Sigmoid colon (tissue), 7 donors: ENCODE data around the gene GBX1. TPM values are rescaled to one million over a fixed set of nuclear protein-coding genes. Genes with fewer than 3 reads are reported as not detected.

Source experiments
- DNase-seq: peaks from one replicate; pipeline ENCODE4 v3.0.0-alpha.2; 2019
- H3K27ac ChIP-seq, 4 donors: fragments of 200-600 bp; sonication (generic); one replicate each; pipeline ENCODE4 v1.5.1; 2016 to 2019; ENCODE audit warnings: mild to moderate bottlenecking in 1 of 4
- H3K27me3 ChIP-seq, 3 donors: fragments of 200-600 bp; sonication (generic); one replicate each; pipeline ENCODE4 v1.5.1; 2019; ENCODE audit warnings: mild to moderate bottlenecking in 1 of 3
- H3K36me3 ChIP-seq, 4 donors: fragments of 200-600 bp; sonication (generic); one replicate each; pipeline ENCODE4 v1.5.1; 2016 to 2019
- H3K4me1 ChIP-seq, 4 donors: fragments of 200-600 bp; sonication (generic); one replicate each; pipeline ENCODE4 v1.5.1; 2017 to 2019
- H3K4me3 ChIP-seq, 4 donors: fragments of 200-600 bp; sonication (generic); one replicate each; pipeline ENCODE4 v1.5.1; 2017 to 2019; ENCODE audit warnings: mild to moderate bottlenecking in 2 of 4, moderate library complexity in 1 of 4
- H3K9me3 ChIP-seq, 4 donors: fragments of 200-600 bp in 3 of 4; sonication (generic) in 3 of 4; one replicate each; pipeline versions ENCODE4 v1.5.1 to v1.6.1; 2013 to 2019
- CTCF ChIP-seq, 4 experiments: fragments of 450-650 bp in 3 of 4; fragments of 200-600 bp in 1 of 4; IDR thresholded peaks; one replicate each; pipeline ENCODE4 v1.5.1; 2016 to 2019; ENCODE audit warnings: antibody characterized with exemption in 4 of 4, mild to moderate bottlenecking in 3 of 4, moderate library complexity in 2 of 4
- EP300 ChIP-seq, 4 donors: sonication (generic); formaldehyde crosslinking; IDR thresholded peaks; one replicate each; pipeline ENCODE4 v1.6.1; 2017; ENCODE audit warnings: antibody characterized with exemption in 4 of 4
- POLR2A ChIP-seq, 2 donors: fragments of 450-650 bp; IDR thresholded peaks; one replicate each; pipeline ENCODE4 v1.6.1; 2016; ENCODE audit warnings: antibody characterized with exemption in 2 of 2, mild to moderate bottlenecking in 2 of 2, moderate library complexity in 2 of 2
- POLR2AphosphoS5 ChIP-seq, 4 donors: sonication (generic); formaldehyde crosslinking; IDR thresholded peaks; one replicate each; pipeline ENCODE4 v1.6.1; 2017; ENCODE audit warnings: antibody characterized with exemption in 4 of 4
- WGBS, 2 donors: extraction: QIAGEN DNeasy Blood & Tissue Kit; methylation state at CpG; one replicate each; pipeline ENCODE4 v1.1.7; 2013; 5-methylcytosine and 5-hydroxymethylcytosine counted together
- intact Hi-C: fragments of 100-400 bp; cut with DNase I; formaldehyde crosslinking; loops from one replicate; pipeline ENCODE4 v1.15.1; 2023
- polyA plus RNA-seq, 3 donors: library from polyadenylated mRNA; stranded (reverse); fragments of 200-250 nt; gene quantifications; one replicate each; pipeline ENCODE4 v1.2.3, GENCODE V29; 2013
- total RNA-seq, 4 donors: library from RNA; depleted of rRNA; stranded (reverse); fragments of >200 nt; gene quantifications; one replicate each; pipeline ENCODE4 v1.1.0, GENCODE V29; 2016
- donor health status: healthy with polysubstance abuse.
- donor health status: Bipolar disorder and iron deficiency.
- donor health status: healthy.

The GBX1 gene
- total and polyA plus RNA-seq, 7 donors, result not detected

GRCh38 chr7:151128716-151129115, 38.8 kb downstream of the GBX1 start:
- H3K27ac ChIP-seq, result no peak overlapping the region
- H3K4me1 ChIP-seq, result peaks cover 0 to 26% (median 15%) of the 10 kb centered on the region in 4 donors
- intact Hi-C loops, result no loop called here
- H3K36me3 ChIP-seq, result peaks cover 28 to 64% (median 52%) of the 10 kb centered on the region in 4 donors
- TF ChIP-seq EP300 (IDR thresholded peaks at IDR 0.05) (no peak), CTCF (IDR thresholded peaks at IDR 0.05) (no peak), POLR2AphosphoS5 (IDR thresholded peaks at IDR 0.05) (no peak), POLR2A (IDR thresholded peaks at IDR 0.05) (no peak)
- H3K9me3 ChIP-seq, result no peaks in the 10 kb centered on the region
- H3K27me3 ChIP-seq, result no peaks in the 10 kb centered on the region
- no peak for DNase-seq
- no peak overlapping the region for H3K4me3 ChIP-seq
- 92 to 95% methylated on average over 8 of the region's 8 CpGs for whole genome bisulfite sequencing, 2 donors

- Histone ChIP-seq H3K36me3 (peaks cover 23 to 64% (median 55%) of the 10 kb centered on the region in 4 donors), H3K4me1 (peaks cover 0 to 26% (median 15%) of the 10 kb centered on the region in 4 donors), H3K4me3 (no peak overlapping the region), H3K27ac (no peak overlapping the region), H3K27me3 (no peaks in the 10 kb centered on the region), H3K9me3 (no peaks in the 10 kb centered on the region)
- TF ChIP-seq POLR2A (IDR thresholded peaks at IDR 0.05) (no peak), EP300 (IDR thresholded peaks at IDR 0.05) (no peak), CTCF (IDR thresholded peaks at IDR 0.05) (no peak), POLR2AphosphoS5 (IDR thresholded peaks at IDR 0.05) (no peak)
- DNase-seq, result no peak
- 83 to 84% methylated on average over 14 of the region's 14 CpGs for WGBS, 2 donors
- intact Hi-C loops, result no loop called here
Measured at GRCh38 chr7:151128144-151128543, 39.4 kb downstream of the GBX1 start.

GRCh38 chr7:151126491-151127137, 40.9 kb downstream of the GBX1 start:
- no peak for DNase-seq
- intact Hi-C loops, result no loop called here
- 30 to 74% methylated on average over 19 of the region's 19 CpGs for WGBS, 2 donors
- Histone ChIP-seq H3K27ac (no peak overlapping the region), H3K4me3 (no peak overlapping the region), H3K27me3 (no peaks in the 10 kb centered on the region), H3K9me3 (no peaks in the 10 kb centered on the region), H3K36me3 (peaks cover 17 to 64% (median 50%) of the 10 kb centered on the region in 4 donors), H3K4me1 (peaks cover 0 to 26% (median 15%) of the 10 kb centered on the region in 4 donors)
- TF ChIP-seq POLR2AphosphoS5 (IDR thresholded peaks at IDR 0.05), result no peak
- no peak for TF ChIP-seq POLR2A (IDR thresholded peaks at IDR 0.05)
- no peak for TF ChIP-seq CTCF (IDR thresholded peaks at IDR 0.05)
- TF ChIP-seq EP300 (IDR thresholded peaks at IDR 0.05), result no peak

GRCh38 chr7:151125846-151126481, 41.5 kb downstream of the GBX1 start:
- WGBS, 2 donors, result 9 to 57% methylated on average over 58 of the region's 58 CpGs
- H3K4me1 ChIP-seq, result peaks cover 0 to 26% (median 15%) of the 10 kb centered on the region in 4 donors
- no peaks in the 10 kb centered on the region for H3K27me3 ChIP-seq
- H3K36me3 ChIP-seq, result peaks cover 24 to 64% (median 48%) of the 10 kb centered on the region in 4 donors
- TF ChIP-seq POLR2AphosphoS5 (IDR thresholded peaks at IDR 0.05), result no peak
- no peak for TF ChIP-seq POLR2A (IDR thresholded peaks at IDR 0.05)
- no peak for TF ChIP-seq EP300 (IDR thresholded peaks at IDR 0.05)
- TF ChIP-seq CTCF (IDR thresholded peaks at IDR 0.05), result no peak
- DNase-seq, result no peak
- H3K9me3 ChIP-seq, result no peaks in the 10 kb centered on the region
- peak overlapping the region in 1 of 4 donors; percentile 19 for H3K27ac ChIP-seq
- peak overlapping the region in 3 of 4 donors; percentile 40 to 48 (median 47) for H3K4me3 ChIP-seq
- intact Hi-C loops, result loop anchor here (2.0 kb wide), 1 partner anchor 177 kb away; no protein-coding TSS in a partner anchor
